ENCODE measurements around the gene ZDHHC11.
"Not testable (repeated sequence)": the region's sequence is repeated elsewhere in the genome, so short reads cannot be mapped to it uniquely, and the experiment has no call there.

The ZDHHC11 gene

DNA sequence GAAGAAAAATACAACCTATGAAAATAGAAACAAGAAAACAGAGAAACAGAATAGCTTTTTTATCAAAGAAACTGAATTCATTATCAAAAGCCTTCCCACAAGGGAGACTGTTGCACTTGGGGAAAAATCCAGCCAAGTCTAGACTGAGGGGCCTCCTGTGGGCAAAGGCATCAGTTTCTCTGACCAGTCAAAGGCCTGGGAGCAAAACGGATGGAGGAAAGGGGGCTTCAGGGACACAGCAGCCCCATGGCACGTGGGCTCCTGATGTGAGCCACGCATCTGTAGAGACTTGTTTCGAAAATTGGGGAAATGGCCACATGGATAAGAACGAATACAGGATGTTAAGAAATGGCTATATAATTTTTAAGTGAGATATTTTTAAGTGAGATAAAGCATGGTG lies 87.4 kb downstream of the ZDHHC11 start:
- in situ Hi-C loops (cut with MboI; ENCODE audit: low sequenced_read_pairs), result no loop called here

DNA sequence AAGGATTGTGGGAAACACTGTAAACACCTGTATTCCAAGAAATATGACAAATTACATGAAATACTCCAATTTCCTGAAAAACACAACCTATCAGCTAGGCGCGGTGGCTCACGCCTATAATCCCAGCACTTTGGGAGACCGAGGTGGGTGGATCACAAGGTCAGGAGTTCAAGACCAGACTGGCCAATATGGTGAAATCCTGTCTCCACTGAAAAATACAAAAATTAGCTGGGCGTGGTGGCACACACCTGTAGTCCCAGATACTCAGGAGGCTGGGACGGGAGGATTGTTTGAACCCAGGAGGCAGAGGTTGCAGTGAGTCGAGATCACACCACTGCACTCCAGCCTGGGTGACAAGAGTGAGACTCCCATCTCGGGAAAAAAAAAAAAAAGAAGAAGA lies 87.8 kb downstream of the ZDHHC11 start:
- in situ Hi-C loops (cut with MboI; ENCODE audit: low sequenced_read_pairs), result not testable (repeated sequence)

DNA sequence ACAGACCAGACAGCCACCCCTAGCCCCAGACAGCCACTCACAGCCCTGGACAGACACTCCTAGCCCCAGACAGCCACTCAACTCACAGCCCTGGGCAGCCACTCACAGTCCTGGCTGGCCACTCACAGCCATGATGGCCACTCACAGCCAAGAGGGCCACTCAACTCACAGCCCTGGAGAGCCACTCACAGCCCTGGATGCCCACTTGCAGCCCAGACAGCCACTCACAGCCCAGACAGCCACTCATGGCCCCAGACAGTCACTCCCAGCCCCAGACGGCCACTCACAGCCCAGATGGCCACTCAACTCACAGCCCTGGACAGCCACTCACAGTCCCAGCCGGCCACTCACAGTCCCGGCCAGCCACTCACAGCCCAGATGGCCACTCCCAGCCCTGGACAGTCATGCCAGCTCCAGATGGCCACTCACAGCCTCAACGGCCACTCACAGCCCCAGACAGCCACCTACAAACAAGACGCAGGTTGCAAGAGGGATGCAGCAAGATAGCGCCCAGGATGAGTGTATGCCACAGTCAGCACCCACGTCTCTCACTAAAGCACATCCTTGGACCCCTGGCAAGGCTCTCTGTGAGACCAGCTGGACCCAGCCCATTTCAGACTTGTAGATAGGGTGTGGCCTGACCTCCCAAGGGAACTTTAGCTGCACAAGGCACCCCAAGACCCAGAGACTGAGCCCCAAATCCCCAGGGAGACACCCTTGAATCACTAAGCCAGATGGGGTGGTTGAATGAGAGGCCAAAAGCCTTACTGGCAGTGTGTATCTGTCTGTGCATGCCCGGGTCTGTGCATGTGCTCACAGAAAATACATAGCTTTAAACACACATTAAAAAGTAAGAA lies 88.7 kb downstream of the ZDHHC11 start:
- in situ Hi-C loops (cut with MboI; ENCODE audit: low sequenced_read_pairs), result no loop called here

DNA sequence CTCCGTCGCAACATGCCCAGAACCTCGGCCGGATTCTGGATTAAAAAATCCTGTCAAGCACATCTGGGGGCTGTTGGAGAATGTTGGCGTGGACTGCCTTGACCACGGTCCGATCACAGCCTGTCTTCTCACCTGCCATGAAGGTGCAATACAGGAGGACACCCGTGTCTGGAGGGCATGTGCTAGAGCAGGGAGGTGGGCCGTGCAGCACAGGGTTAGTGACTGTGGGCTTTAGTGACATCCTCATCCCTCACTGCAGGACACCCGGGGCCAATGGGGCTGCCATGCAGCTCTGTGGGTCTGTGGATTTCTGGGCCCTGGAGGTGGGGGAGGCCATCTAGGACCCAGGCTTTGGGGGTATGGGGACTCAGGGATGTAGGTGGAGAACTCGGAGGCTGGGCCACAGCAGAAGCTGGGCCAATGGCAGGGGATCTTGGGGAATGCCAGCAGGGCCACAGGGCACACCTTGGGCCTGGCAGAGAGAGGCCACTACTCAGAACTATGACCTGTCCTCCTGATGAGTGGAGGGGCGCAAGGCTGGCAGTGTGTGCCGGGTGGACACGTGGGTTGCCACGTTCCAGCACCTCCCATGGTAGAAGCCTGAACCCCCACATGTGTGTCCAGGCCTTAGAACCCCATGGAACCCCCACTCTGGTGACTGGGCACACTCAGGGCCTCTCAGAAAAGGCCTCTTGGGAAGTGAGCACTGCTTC lies 89.6 kb downstream of the ZDHHC11 start:
- in situ Hi-C loops (cut with MboI; ENCODE audit: low sequenced_read_pairs), result no loop called here

DNA sequence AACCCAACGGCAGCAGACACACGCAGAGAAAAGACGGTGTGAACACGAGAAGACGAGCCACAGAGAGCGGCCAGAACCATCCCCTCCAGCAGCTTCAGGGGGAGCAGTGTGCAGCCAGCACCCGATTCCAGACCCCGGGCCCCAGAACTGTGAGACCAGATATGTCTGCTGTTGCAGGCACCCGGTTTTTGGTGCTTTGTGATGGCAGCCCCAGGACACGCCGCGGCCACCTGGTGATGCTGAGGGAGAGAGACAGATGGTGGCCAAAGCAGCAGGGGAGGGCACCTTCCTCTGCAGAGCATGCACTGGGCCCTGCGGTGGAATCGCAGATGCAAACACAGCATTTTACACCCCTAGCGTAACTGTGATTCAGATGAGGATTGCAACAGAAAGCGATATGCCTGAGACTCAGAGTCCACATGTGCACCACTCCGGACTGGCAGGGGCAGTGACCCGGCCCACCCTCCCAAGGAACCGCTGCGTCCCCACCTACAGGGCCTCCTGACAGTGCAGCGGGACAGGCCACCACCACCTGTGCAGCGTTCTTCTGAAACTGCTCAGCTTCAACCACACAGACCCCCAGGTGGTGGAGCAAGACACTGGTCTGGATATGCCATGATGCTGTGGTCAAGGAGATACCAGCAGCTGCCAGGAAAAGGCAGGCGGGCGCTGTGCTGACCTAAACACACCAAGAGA lies 90.3 kb downstream of the ZDHHC11 start:
- in situ Hi-C loops (cut with MboI; ENCODE audit: low sequenced_read_pairs), result no loop called here

DNA sequence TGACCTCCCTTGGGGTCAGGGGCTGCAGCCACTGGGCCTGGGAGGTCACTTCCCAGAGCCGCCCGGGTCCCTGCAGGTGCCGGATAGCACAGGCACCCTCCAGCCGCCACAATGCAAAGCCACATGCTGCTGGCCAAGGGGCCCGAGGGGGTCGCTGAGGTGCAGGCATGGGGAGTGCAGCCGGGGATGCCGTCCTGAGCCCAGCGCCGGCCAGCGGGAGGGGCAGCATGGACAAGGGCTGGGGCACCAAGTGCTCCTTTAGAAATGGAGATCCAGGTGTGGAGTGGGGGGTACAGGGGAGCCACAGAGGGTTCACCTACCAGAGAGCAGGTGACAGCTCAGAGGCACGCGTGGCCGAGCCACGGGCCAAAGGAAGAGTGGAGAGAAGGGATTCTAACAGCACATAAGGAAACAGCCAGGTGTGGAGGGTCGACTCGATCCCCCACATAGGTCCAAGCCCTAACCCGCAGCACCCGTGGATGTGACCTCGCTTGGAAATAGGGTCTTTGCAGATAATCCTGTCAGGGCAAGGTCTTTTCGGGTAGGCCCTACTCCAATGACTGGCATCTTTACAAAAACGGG lies 90.9 kb downstream of the ZDHHC11 start:
- in situ Hi-C loops (cut with MboI; ENCODE audit: low sequenced_read_pairs), result no loop called here

DNA sequence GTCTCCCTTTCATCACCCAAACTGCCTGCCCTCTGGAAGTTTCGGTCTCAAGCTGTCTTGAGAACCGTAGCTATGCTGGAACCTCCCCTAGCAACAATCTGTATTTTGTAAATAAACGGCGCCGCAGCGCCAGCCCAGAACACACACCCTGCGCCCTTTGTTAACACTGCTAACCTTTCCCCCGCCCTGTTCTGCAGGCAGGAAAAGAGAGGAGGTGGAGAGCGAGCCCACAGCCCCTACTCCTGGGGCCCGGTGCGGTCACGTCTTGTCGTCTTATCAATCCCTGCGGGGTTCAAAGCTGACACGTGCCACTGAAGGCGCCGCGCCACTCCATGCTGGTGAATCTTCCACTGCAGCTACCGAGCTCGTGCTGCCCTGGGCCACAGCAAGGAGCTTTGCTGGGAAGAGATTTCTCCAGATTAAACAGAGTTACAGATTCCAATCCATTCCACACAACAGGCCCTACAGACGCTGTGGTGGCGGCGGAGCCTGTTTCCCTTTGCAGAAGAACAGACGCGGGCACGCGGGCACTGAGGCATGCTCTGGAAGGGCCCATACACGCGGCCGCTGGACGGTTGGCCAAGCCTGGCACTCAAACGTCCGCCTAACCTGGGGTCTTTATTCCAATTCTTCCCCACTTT lies 91.6 kb downstream of the ZDHHC11 start:
- in situ Hi-C loops (cut with MboI; ENCODE audit: low sequenced_read_pairs), result no loop called here

DNA sequence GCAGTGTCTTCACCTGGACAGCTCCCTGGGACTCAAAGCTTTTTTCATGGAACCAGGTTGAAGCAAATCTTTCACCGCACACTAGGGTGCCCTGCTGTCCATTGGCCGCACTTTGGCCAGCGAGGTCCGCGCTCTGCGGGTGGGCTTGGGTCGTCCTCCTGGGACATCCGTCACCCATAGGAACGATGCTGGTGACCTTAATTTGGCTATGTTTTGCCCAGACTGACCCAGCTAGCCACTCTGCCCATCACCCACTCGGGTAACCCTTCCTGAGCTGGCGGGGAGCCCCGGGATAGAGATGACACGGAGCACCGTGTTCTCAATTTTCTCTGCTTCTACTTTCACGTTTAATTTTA lies 92.1 kb downstream of the ZDHHC11 start:
- in situ Hi-C loops (cut with MboI; ENCODE audit: low sequenced_read_pairs), result no loop called here

DNA sequence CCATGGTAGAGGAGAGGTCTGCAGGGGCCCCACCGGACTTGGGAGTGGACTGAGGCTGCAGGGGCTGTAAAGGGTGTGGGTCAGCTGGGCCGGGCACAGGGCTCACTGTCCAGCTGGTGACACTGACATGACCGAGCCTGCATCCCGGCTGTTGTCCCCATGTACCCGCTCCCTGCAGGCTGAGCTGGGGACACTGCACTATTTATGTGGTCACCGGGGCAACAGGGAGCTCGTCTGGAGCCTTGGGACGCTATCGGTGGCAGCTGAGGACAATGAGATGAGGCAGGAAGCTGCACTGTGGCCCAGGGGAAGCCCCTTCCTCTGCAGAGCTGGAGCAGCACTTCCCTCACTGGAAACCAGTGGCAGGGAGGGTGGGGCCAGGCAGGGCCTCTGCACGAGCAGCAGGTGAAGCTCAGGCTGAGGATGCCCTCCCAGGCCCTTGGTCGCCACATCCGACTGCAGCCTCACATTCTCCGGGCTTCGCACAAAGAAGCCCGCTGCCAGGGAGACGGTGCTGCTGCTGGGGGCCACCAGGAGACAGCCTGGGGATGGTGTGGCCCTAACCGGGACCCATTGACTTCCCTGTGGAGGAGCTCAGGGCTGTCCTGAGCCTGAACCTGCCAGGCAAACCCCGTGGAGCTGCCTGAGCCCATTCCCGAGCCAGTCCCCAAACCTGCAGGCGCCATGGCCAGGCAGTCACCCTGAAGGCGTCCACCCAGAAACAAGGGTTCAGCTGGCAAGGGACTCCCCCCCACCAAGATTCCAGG lies 92.7 kb downstream of the ZDHHC11 start:
- in situ Hi-C loops (cut with MboI; ENCODE audit: low sequenced_read_pairs), result no loop called here

DNA sequence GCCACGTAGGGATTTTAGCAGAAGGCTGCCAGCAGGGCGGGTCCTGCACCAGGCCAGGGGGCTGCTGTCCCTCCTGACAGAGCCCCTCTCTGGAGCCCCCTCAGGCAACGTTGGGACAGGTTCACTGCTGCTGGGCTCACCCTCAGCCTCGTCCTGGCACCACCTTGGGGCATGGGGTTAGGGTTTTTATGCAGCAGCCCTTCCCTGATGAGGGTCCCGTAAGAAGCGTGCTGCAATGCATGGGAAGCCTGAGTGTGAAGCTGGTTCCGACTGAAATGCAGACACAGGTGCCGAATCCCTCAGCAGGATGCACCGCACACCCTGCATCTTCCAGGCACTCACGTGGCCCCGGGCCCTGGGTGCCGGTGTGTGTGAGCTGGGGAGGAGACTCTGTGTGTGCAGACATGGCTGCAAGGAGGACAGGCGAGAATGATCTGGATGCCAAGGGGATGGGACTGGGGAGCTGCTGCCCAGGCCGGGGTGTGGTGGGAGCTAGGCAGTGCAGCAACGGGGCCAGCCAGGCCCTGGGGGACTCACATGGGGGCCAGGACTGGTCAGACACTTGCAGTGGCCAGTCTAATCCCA lies 93.3 kb downstream of the ZDHHC11 start:
- in situ Hi-C loops (cut with MboI; ENCODE audit: low sequenced_read_pairs), result no loop called here

DNA sequence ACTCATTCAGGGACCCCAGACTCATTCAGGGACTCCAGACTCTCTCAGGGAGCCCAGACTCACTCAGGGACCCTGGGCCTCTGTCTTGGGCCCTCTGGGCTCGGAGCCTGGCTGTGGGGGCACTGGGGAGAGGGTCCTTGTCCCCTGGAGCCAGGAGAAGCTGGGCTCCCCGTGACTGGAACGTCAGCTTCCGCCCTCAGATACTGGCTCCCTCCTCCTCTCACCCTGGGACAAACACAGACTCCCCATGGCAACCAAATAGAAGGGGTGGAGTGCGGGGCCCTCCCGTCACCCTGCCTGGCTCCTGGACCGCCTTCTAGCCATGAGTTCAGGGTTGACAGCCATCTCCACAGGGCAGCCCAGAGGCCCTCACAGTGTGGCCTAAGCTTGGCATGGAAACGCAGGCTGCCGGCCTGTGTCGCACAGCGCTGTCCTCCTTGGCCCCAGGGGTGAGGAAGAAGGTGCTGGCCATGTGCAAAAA lies 93.9 kb downstream of the ZDHHC11 start:
- in situ Hi-C loops (cut with MboI; ENCODE audit: low sequenced_read_pairs), result no loop called here

DNA sequence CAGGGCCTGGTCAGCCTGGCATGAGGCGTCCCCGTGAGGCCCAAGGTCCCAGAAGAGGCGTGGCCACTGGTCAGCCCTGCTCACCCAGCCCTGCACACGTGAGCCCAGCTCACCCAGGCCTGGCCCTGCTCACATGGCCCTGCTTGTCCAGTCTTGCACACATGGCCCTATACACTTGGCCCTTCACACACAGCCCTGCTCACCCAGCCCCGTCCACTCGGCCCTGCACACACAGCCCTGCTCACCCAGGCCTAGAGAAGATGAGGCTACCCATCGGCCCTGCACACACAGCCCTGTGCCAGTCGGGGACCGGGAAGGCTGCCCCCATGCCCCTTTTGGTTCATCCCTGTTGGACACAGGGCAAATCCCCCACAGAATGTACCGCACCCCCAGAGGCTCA lies 94.6 kb downstream of the ZDHHC11 start:
- in situ Hi-C loops (cut with MboI; ENCODE audit: low sequenced_read_pairs), result no loop called here

DNA sequence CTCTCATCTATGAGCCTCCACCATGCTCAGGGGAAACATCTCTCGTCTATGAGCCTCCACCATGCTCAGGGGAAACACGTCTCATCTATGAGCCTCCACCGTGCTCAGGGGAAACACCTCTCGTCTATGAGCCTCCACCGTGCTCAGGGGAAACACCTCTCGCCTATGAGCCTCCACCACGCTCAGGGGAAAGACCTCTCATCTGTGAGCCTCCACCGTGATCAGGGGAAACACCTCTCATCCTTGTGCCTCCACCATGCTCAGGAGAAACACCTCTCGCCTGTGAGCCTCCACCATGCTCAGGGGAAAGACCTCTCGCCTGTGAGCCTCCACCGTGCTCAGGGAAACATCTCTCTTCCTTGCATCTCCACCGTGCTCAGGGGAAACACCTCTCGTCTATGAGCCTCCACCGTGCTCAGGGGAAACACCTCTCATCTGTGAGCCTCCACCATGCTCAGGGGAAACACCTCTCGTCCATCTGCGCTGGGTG lies 96.6 kb downstream of the ZDHHC11 start:
- in situ Hi-C loops (cut with MboI; ENCODE audit: low sequenced_read_pairs), result not testable (repeated sequence)

DNA sequence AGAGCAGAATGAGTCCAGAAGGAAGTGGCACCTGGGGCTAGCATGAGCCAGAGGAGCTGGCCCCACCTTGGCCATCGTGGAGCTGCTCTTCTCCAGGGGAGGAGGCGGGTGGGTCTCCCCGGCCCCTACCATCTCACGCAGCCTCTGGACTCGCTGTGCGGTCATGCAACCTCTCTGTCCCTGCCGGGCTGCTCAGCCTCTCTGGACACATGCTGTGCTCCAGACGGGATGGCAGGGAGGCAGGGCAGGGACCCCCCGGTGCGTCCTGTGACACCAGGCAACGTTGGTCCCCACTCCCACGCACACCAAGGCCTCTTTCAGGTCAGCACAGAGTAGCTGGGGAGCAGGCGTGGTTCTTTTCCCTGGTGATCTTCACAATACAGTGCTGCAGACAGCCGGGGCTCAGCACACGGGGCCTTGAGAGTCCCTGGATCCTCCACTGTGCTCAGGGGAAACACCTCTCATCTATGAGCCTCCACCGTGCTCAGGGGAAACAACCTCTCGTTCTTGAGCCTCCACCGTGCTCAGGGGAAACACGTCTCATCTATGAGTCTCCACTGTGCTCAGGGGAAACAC lies 97.1 kb downstream of the ZDHHC11 start:
- in situ Hi-C loops (cut with MboI; ENCODE audit: low sequenced_read_pairs), result not testable (repeated sequence)

DNA sequence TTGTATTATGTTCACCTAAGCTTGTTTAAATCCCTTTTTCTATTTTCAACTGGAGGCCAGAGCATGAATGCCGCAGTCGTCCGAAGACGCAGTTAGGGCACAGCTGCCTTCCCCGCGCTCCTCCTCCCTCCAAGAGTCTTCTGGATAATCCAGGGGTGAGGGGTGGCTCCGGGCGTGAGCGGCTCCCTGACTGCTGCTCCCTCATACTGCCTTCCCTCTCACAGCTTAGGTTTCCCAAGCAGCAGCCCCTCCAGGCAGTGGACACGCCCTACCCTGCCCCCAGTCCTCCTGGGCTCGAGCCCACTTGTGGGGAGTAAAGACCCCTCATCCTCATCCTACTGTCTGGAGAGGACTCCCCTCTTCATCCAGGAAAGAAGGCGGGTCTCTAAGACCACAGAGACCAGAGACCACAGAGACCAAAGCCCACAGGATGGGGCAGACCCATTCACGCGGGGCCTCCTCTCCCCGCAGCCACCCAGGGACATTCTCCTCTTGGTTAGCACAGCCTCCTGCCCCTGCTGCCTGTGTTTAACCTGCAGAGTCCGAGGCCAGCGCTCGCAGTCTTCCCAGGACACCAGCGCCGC lies 98.2 kb downstream of the ZDHHC11 start:
- in situ Hi-C loops (cut with MboI; ENCODE audit: low sequenced_read_pairs), result not testable (repeated sequence)

DNA sequence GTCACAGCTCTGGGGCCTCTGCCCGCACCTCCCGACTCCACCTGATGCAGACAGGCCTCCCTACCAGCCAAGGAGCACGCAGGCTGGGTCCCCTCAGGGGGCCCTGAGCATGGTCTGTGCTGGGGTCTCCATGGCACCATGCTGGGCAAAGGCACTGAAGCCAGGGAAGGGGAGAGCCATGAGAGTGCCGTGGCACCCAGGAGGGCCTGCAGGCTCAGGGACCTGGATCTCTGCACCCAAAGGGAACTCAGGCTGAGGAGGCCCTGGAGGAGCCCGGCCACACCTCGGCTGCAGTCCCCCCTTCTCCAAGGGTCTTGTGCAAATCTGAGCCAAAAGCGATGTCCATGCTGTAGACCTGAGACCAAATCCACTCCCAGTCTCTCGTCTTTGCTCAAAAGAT lies 98.8 kb downstream of the ZDHHC11 start:
- in situ Hi-C loops (cut with MboI; ENCODE audit: low sequenced_read_pairs), result not testable (repeated sequence)

DNA sequence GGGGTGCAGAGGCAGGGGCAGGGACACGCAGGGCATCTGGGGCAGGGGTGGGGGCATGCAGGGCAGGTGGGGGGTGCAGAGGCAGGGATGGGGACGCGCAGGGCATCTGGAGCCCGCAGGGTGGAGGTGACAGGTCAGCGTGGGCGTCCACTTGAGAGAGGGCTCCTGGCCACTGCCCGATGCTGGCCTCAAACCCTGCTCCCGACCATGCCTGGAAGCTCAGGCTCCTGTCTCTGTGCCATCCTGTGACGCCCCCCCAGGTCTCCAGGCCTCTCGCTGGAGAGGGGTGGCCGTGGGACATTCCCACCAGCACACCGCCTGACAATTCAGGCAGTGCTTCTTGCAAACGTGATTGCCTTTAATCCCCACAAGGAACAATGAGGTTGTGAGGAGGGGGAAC lies 99.3 kb downstream of the ZDHHC11 start:
- in situ Hi-C loops (cut with MboI; ENCODE audit: low sequenced_read_pairs), result no loop called here

DNA sequence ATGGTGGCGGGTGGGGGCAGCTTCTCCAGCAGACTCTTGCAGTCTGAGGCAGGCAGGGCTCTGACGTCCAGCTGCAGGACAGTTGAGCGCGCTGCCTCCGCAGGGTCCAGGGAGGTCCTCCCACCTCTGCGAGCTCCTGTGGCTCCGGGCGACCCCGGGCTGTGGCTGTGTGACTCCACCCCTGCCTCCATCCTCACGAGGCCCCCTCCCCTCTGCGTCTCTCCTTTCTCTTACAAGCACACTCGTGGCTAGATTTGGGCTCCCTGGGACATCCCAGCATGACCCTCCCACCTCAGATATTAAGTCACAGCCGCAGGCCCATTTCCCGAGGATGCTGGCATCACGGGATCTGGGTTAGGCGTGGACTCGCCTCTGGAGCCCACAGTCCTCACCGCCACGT lies 100.6 kb downstream of the ZDHHC11 start:
- in situ Hi-C loops (cut with MboI; ENCODE audit: low sequenced_read_pairs), result not testable (repeated sequence)

All from hTERT RPE-1 (cell line).